Fibroblast of lung (primary cell): Measurements from ENCODE around the gene UHRF2. TPM values are rescaled to one million over a fixed set of nuclear protein-coding genes. Genes with fewer than 3 reads are reported as not detected.
A peak's percentile ranks its signal among the peaks of the same experiment; 100 is the strongest.

Experiments used
- DNase-seq, 2 donors: peaks; one replicate each; pipeline versions ENCODE4 v3.0.0 to v3.0.0-alpha.2; 2010; ENCODE audit warnings: low read depth in 2 of 2
- H2AFZ ChIP-seq: 2 replicates; pipeline ENCODE4 v1.5.1; 2012; ENCODE audit warnings: low read length, control low read depth, inconsistent platforms
- H3K27ac ChIP-seq: 2 replicates; pipeline ENCODE4 v1.5.1; 2011; ENCODE audit warnings: low read length, control low read depth; ENCODE audit not compliant: insufficient read depth
- H3K27me3 ChIP-seq: 2 replicates; pipeline ENCODE4 v1.5.1; 2011; ENCODE audit warnings: mild to moderate bottlenecking, low read length; ENCODE audit not compliant: control insufficient read depth, insufficient read depth
- H3K36me3 ChIP-seq: 2 replicates; pipeline ENCODE4 v1.5.1; 2011; ENCODE audit warnings: low read length; ENCODE audit not compliant: control insufficient read depth, insufficient read depth
- H3K4me1 ChIP-seq: 2 replicates; pipeline ENCODE4 v1.5.1; 2011; ENCODE audit warnings: low read length; ENCODE audit not compliant: control insufficient read depth, insufficient read depth; ENCODE audit errors: extremely low read depth
- H3K4me2 ChIP-seq: 2 replicates; pipeline ENCODE4 v1.5.1; 2011; ENCODE audit warnings: low read length, control low read depth; ENCODE audit not compliant: insufficient read depth; ENCODE audit errors: extremely low read depth
- H3K4me3 ChIP-seq, 4 experiments: fragments of 200-600 bp in 1 of 4; sonication (generic) in 1 of 4; replicated peaks in 1 of 4; 2 replicates each; pipeline ENCODE4 v1.5.1; 2011 to 2016; ENCODE audit warnings: low read length in 4 of 4, low read depth in 3 of 4, mild to moderate bottlenecking in 3 of 4, control low read depth in 2 of 4, inconsistent platforms in 1 of 4, mixed read lengths in 1 of 4; ENCODE audit not compliant: insufficient read depth in 1 of 4; ENCODE audit errors: control extremely low read depth in 1 of 4
- H3K79me2 ChIP-seq: 2 replicates; pipeline ENCODE4 v1.5.1; 2012; ENCODE audit warnings: mild to moderate bottlenecking, low read length, inconsistent platforms; ENCODE audit not compliant: control insufficient read depth, insufficient read depth
- H3K9ac ChIP-seq: 2 replicates; pipeline ENCODE4 v1.5.1; 2011; ENCODE audit warnings: mild to moderate bottlenecking, low read length, control low read depth; ENCODE audit not compliant: insufficient read depth
- H3K9me3 ChIP-seq: 2 replicates; pipeline ENCODE4 v1.5.1; 2012; ENCODE audit warnings: low read depth, low read length; ENCODE audit not compliant: control insufficient read depth, insufficient read depth
- H4K20me1 ChIP-seq: 2 replicates; pipeline ENCODE4 v1.5.1; 2011; ENCODE audit warnings: low read length; ENCODE audit not compliant: control insufficient read depth, insufficient read depth; ENCODE audit errors: extremely low read depth
- CTCF ChIP-seq, 2 donors: IDR thresholded peaks in 1 of 2; conservative IDR thresholded peaks in 1 of 2; 1 replicate in 1 of 2; 2 replicates in 1 of 2; pipeline ENCODE4 v1.5.1; 2011 to 2012; ENCODE audit warnings: low read length in 2 of 2, control low read depth in 1 of 2, inconsistent platforms in 1 of 2, low read depth in 1 of 2, mild to moderate bottlenecking in 1 of 2
- EZH2 ChIP-seq: IDR thresholded peaks from 2 replicates; pipeline ENCODE4 v1.5.1; 2012; ENCODE audit warnings: low read length, control low read depth, mild to moderate bottlenecking; ENCODE audit errors: missing control alignments
- polyA plus RNA-seq, 2 donors: library from polyadenylated mRNA; depleted of rRNA in 1 of 2; stranded (reverse) in 1 of 2; unstranded in 1 of 2; fragments of >200 nt; gene quantifications; 2 replicates each; pipeline ENCODE4 v1.2.1, GENCODE V29; 2011 to 2012; ENCODE audit warnings: missing spikeins in 1 of 2
- total RNA-seq: library from RNA; depleted of rRNA; stranded (reverse); fragments of >200 nt; gene quantifications from 2 replicates; pipeline ENCODE4 v1.2.1, GENCODE V29; 2014

The UHRF2 gene
- total and polyA plus RNA-seq, 2 donors (not counting 1 experiment from before 2014, with no cell fraction given) = 28.8 to 81.7 TPM

GRCh38 chr9:6551136-6551535 lies 138.1 kb downstream of the UHRF2 start:
- Histone ChIP-seq H2AFZ (no peak overlapping the region), H3K27ac (no peak overlapping the region), H3K4me1 (peaks cover 9% of the 10 kb centered on the region), H4K20me1 (no peaks in the 10 kb centered on the region), H3K9ac (no peak overlapping the region), H3K36me3 (no peaks in the 10 kb centered on the region), H3K79me2 (no peaks in the 10 kb centered on the region), H3K9me3 (no peaks in the 10 kb centered on the region), H3K27me3 (no peaks in the 10 kb centered on the region), H3K4me3 (no peak overlapping the region), H3K4me2 (no peak overlapping the region)
- no peak for TF ChIP-seq EZH2
- TF ChIP-seq CTCF (conservative IDR thresholded peaks at IDR 0.05 in 1 of 2, IDR thresholded peaks at IDR 0.05 in 1 of 2; ENCODE audit: low read depth in 1 of 2, low read length in 2 of 2) = no peak
- DNase-seq = no peak

- Histone ChIP-seq H3K4me3 (no peak overlapping the region), H3K9me3 (no peaks in the 10 kb centered on the region), H3K27me3 (no peaks in the 10 kb centered on the region), H3K27ac (no peak overlapping the region), H3K4me2 (peak overlapping the region; percentile 23), H2AFZ (no peak overlapping the region), H3K79me2 (no peaks in the 10 kb centered on the region), H4K20me1 (no peaks in the 10 kb centered on the region), H3K9ac (no peak overlapping the region), H3K36me3 (no peaks in the 10 kb centered on the region), H3K4me1 (peaks cover 9% of the 10 kb centered on the region)
- DNase-seq = peak; percentile 76 to 89
- TF ChIP-seq EZH2 (no peak), CTCF (conservative IDR thresholded peaks at IDR 0.05 in 1 of 2, IDR thresholded peaks at IDR 0.05 in 1 of 2; ENCODE audit: low read depth in 1 of 2, low read length in 2 of 2) (peak; percentile 15 to 48)
Observed at GRCh38 chr9:6552033-6552432, 139.0 kb downstream of the UHRF2 start.

GRCh38 chr9:6552498-6553121 lies 139.6 kb downstream of the UHRF2 start:
- no peaks in the 10 kb centered on the region for H3K36me3 ChIP-seq
- H3K4me2 ChIP-seq = peak overlapping the region; percentile 20
- no peaks in the 10 kb centered on the region for H3K27me3 ChIP-seq
- peaks cover 9% of the 10 kb centered on the region for H3K4me1 ChIP-seq
- H3K9me3 ChIP-seq = no peaks in the 10 kb centered on the region
- H4K20me1 ChIP-seq = no peaks in the 10 kb centered on the region
- TF ChIP-seq CTCF (conservative IDR thresholded peaks at IDR 0.05 in 1 of 2, IDR thresholded peaks at IDR 0.05 in 1 of 2; ENCODE audit: low read depth in 1 of 2, low read length in 2 of 2) = no peak
- no peak for TF ChIP-seq EZH2
- peak; percentile 52 to 69 for DNase-seq
- H2AFZ ChIP-seq = no peak overlapping the region
- H3K4me3 ChIP-seq = no peak overlapping the region
- no peak overlapping the region for H3K27ac ChIP-seq
- H3K9ac ChIP-seq = no peak overlapping the region
- no peaks in the 10 kb centered on the region for H3K79me2 ChIP-seq
